Bronchial epithelial cell (primary cell): ENCODE results near the gene VPS18. TPM values are rescaled to one million over a fixed set of nuclear protein-coding genes. Genes with fewer than 3 reads are reported as not detected.

Experiments
- DNase-seq: peaks from one replicate; pipeline ENCODE4 v3.0.0-alpha.2; 2010; ENCODE audit warnings: low read depth
- FAIRE-seq: peaks from 2 replicates; lab custom pipeline; 2011; peaks lifted over from hg19 to GRCh38; lab: Jason Lieb, UNC
- H3K27me3 ChIP-seq: 2 replicates; pipeline ENCODE4 v1.5.1; 2011; ENCODE audit warnings: low read length; ENCODE audit not compliant: control insufficient read depth, insufficient read depth
- H3K36me3 ChIP-seq: 2 replicates; pipeline ENCODE4 v1.5.1; 2011; ENCODE audit warnings: low read length; ENCODE audit not compliant: control insufficient read depth, insufficient read depth
- H3K4me3 ChIP-seq: 2 replicates; pipeline ENCODE4 v1.5.1; 2011; ENCODE audit warnings: mild to moderate bottlenecking, low read depth, low read length, control low read depth
- CTCF ChIP-seq: IDR thresholded peaks from 2 replicates; pipeline ENCODE4 v1.5.1; 2011; ENCODE audit warnings: mild to moderate bottlenecking, moderate library complexity, low read length, control low read depth, inconsistent platforms; ENCODE audit not compliant: insufficient read depth, severe bottlenecking
- total RNA-seq: library from RNA; depleted of rRNA; stranded (reverse); fragments of >200 nt; gene quantifications from 2 replicates; pipeline ENCODE4 v1.2.1, GENCODE V29; 2014

VPS18 gene
- total RNA-seq, 1 donor from 2014 or later, result 26.3 TPM

GRCh38 chr15:40906991-40907802, 12.9 kb downstream of the VPS18 start:
- Histone ChIP-seq H3K36me3 (peaks cover 9% of the 10 kb centered on the region), H3K4me3 (no peak overlapping the region), H3K27me3 (no peaks in the 10 kb centered on the region)
- no peak for FAIRE-seq
- no peak for TF ChIP-seq CTCF
- no peak for DNase-seq

- no peaks in the 10 kb centered on the region for H3K27me3 ChIP-seq
- no peak for TF ChIP-seq CTCF
- no peak for DNase-seq
- H3K36me3 ChIP-seq, result peaks cover 4% of the 10 kb centered on the region
- no peak for FAIRE-seq
- no peak overlapping the region for H3K4me3 ChIP-seq
Observed at GRCh38 chr15:40908095-40908494, 13.8 kb downstream of the VPS18 start.

GRCh38 chr15:40909662-40910630, 15.7 kb downstream of the VPS18 start:
- H3K36me3 ChIP-seq, result no peaks in the 10 kb centered on the region
- FAIRE-seq (no peak), DNase-seq (no peak)
- TF ChIP-seq CTCF, result no peak
- no peaks in the 10 kb centered on the region for H3K27me3 ChIP-seq
- no peak overlapping the region for H3K4me3 ChIP-seq

- Histone ChIP-seq H3K4me3 (no peak overlapping the region), H3K27me3 (no peaks in the 10 kb centered on the region), H3K36me3 (no peaks in the 10 kb centered on the region)
- TF ChIP-seq CTCF, result no peak
- FAIRE-seq (no peak), DNase-seq (no peak)
Observed at GRCh38 chr15:40911141-40911540, 16.9 kb downstream of the VPS18 start.

- FAIRE-seq, result peak; percentile 66
Observed at GRCh38 chr15:40911693-40912092, 17.4 kb downstream of the VPS18 start.

More at GRCh38 chr15:40911693-40912092, 17.4 kb downstream of the VPS18 start:
- no peaks in the 10 kb centered on the region for H3K36me3 ChIP-seq
- H3K4me3 ChIP-seq, result no peak overlapping the region
- TF ChIP-seq CTCF, result no peak
- no peaks in the 10 kb centered on the region for H3K27me3 ChIP-seq
- peak; percentile 52 for DNase-seq
